GM13977 (cell line): Measurements from ENCODE around the gene AFDN.

Experiments
- DNase-seq: peaks from one replicate; pipeline ENCODE4 v3.0.0; 2012; ENCODE audit warnings: low spot score
- in situ Hi-C: fragments of 300-500 bp; cut with MboI; formaldehyde crosslinking; loops from one replicate; pipeline ENCODE4 v1.12.0; 2022; ENCODE audit warnings: low sequenced_read_pairs, low pct_unique_long_range_greater_than_20kb, mixed read lengths, inconsistent platforms; ENCODE audit not compliant: unreplicated experiment
- TF ChIP-seq, protein P1 (sequence below): IDR thresholded peaks from 2 replicates; pipeline ENCODE4 v1.5.1; 2012; ENCODE audit warnings: mild to moderate bottlenecking, control low read depth; ENCODE audit not compliant: insufficient read depth; ENCODE audit errors: extremely low read depth, missing control alignments

The AFDN gene

DNA sequence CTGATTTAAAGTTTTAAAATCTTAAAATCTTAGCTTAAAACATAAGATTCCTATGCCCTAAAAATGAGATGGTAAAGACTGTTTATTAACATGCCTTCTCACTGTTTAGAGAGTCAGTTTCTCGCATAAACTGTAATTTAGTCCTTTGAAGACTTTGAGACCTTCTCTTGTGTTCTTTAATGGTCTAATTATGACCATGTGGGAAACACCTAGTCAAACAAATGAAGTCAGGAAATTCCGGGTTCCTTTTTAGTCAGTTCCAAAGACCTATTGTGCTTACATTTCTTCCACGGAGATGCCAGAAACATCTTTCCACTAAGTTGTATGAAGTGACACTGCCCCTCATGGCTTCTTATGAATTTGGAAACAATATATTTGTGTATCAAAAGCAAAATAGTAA, 106.6 kb downstream of the AFDN start:
- in situ Hi-C loops, result no loop called here
- TF ChIP-seq, protein P1, sequence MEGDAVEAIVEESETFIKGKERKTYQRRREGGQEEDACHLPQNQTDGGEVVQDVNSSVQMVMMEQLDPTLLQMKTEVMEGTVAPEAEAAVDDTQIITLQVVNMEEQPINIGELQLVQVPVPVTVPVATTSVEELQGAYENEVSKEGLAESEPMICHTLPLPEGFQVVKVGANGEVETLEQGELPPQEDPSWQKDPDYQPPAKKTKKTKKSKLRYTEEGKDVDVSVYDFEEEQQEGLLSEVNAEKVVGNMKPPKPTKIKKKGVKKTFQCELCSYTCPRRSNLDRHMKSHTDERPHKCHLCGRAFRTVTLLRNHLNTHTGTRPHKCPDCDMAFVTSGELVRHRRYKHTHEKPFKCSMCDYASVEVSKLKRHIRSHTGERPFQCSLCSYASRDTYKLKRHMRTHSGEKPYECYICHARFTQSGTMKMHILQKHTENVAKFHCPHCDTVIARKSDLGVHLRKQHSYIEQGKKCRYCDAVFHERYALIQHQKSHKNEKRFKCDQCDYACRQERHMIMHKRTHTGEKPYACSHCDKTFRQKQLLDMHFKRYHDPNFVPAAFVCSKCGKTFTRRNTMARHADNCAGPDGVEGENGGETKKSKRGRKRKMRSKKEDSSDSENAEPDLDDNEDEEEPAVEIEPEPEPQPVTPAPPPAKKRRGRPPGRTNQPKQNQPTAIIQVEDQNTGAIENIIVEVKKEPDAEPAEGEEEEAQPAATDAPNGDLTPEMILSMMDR, result no peak
- DNase-seq, result no peak

DNA sequence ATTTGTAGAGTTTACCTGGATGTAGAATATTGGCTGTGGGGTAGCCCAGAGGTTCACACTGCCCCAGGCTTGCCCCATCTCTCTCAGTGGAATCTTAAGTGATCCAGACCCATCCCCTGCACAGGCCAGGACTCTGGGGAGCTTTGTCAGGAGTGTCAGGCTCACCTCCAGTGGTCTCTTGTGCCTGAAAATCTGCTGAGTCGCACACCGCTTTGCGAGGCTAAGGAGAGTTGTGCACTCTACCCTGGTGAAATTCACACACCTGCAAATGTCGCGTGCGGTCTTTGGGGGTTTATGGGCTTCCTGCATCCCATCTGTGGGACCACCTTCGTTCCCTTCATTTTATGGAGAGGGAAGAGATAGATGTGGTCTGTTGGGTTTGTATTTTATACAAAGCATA, 107.1 kb downstream of the AFDN start:
- TF ChIP-seq, protein P1, result no peak
- in situ Hi-C loops, result no loop called here
- DNase-seq, result no peak

DNA sequence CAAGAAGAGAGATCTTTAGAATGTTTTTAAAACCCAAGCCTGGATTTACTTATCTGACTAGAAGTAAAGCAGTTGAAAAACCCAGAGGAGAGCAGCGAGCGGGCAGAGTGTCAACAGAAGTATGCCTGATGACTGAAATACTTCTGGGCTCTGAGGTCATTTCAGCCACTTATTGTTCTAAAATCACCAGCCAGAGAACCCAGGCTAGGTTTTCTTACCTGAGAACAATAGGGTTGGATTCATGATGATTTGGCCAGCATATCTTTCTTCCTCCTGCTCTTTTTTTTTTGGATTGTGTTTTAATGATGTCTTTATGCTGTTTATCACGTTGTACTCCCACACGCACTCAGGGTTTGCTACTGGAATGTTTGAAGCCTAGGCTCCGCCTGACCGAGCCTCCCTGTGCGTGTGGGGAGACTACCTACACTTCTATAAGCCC, 107.7 kb downstream of the AFDN start:
- no peak for DNase-seq
- TF ChIP-seq, protein P1, result no peak
- in situ Hi-C loops, result no loop called here

DNA sequence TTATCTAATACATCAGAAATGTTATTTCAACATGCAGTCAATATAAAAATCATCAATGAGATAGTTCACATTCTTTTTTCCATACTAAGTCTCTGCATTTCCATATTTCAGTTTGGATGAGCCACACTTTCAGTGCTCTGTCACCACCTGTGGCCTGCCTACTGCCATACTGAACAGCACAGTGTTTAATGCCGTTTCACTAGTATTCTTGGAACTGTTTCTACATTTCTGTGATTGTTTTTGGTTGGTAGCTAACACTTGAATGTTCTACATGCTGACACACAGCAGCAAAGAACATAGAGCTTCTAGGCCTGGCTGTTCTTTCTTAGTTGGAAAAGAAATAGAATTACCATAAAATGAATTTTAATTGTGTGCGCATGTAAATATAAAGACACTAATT, 109.3 kb downstream of the AFDN start:
- DNase-seq, result no peak
- in situ Hi-C loops, result no loop called here
- TF ChIP-seq, protein P1, result no peak

DNA sequence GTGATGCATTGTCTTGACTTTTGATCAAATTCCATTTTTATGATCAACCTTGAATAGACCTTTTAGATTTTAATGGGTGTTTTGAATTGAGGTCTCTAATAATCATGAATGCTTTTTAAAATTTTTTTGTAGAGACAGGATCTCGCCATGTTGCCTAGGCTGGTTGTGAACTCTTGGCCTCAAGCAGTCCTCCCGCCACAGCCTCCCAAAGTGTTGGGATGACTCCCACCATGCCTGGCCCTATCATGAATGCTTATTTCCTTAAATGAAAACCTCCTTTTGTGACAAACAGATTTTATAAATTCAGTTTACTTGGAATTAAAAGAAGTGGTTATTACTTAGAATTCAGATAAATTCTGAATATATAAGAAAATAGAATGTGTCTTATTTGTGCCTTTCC, 110.6 kb downstream of the AFDN start:
- no peak for DNase-seq
- TF ChIP-seq, protein P1, result no peak
- in situ Hi-C loops, result no loop called here

DNA sequence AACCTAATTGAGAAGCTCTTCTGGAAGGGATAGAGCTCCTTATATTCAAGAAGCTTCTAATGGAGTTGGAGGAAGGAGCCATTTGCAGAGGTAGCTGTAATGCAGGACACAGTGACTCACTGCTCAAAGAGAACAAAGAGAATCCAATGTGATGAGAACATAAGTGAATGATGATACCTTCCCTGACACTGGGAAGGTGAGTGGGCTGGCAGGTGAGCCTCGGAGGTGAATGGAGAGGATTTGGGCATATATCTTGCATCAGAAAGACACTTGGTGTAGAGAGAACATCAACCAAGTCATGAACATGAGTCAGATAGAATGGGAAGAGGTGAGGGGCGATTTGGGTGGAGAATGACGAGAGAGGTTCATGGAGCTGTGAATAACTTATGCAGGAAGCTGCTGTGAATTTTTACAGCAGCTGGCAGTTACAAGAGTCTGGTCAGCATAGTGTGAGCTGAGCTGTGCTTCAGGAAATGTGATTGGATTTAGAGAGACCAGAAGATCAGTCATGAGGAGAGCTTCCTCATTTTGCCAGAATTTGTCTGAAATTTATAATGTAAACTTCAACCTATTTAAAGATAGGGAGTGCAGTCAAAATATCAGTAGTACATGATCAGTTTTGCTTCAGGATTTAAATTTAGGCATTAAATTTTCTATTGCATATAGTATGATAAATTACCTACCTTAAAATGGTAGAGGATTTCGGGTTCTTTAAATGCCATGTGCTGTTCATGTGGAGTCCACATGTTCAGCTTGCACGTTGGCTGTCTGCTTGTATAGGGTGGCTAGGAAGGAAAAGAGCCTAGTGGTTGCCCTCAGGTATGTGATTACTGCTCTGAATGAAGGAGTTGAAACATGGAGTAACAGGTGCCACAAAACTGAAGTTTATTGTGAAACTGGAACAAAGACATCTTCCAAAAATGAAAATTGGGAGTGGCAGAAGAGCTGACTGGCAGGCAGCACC, 111.5 kb downstream of the AFDN start:
- no peak for DNase-seq
- in situ Hi-C loops, result no loop called here
- TF ChIP-seq, protein P1, result no peak

DNA sequence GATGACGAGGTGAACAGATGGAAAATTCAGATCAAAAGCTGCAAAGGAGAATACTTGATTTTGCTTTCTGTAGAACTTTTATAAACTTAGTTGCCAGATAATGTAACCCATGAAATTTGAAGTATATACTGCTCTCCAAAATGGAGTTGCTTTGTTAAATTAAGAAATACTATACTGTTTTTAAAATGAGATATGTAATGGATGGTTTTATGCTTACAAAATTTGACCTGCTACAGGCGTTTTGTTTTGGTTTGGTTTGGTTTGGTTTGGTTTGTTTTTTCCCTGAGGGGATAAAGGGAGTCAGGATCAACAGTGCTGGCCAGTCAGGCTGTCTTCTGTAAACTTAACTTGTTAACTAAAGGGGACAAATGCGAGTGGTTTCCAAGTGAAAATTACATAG, 115.1 kb downstream of the AFDN start:
- no peak for DNase-seq
- in situ Hi-C loops, result no loop called here
- TF ChIP-seq, protein P1, result no peak
